SU-DHL-6 (cell line): ENCODE measurements around the gene TDRD6.

Experiments used
- EZH2phosphoT487 ChIP-seq: fragments of 200-600 bp; sonication (generic), shearing (Covaris generic); conservative IDR thresholded peaks from 2 replicates; pipeline ENCODE4 v1.6.1; 2018; ENCODE audit warnings: mild to moderate bottlenecking, antibody characterized with exemption, low read length, moderate library complexity, mixed read lengths
- TF ChIP-seq, protein P1 (sequence below): fragments of 200-600 bp; sonication (generic); IDR thresholded peaks from one replicate; pipeline ENCODE4 v1.5.1; 2017; ENCODE audit warnings: antibody characterized with exemption, mild to moderate bottlenecking, low read length, moderate library complexity; ENCODE audit not compliant: insufficient read depth, poor library complexity, severe bottlenecking

DNA sequence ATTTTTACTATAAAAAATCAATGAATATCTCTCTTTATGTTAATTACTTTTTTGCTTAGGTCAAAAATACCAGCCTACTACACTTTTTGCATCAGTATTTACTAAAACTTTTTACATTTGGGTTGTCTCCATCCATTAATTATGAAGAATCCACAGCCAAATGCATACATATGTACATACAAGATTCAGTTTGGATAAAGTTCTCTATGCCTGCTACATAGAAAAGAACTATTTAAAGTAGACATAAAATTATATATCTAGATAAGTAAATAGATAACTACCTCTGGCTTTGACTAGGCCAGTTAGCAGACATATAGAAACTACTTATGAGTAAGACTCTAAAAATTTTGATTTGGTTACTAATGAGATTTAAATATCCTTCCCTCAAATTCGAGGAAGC lies 12.3 kb downstream of the TDRD6 start:
- TF ChIP-seq, protein P1, sequence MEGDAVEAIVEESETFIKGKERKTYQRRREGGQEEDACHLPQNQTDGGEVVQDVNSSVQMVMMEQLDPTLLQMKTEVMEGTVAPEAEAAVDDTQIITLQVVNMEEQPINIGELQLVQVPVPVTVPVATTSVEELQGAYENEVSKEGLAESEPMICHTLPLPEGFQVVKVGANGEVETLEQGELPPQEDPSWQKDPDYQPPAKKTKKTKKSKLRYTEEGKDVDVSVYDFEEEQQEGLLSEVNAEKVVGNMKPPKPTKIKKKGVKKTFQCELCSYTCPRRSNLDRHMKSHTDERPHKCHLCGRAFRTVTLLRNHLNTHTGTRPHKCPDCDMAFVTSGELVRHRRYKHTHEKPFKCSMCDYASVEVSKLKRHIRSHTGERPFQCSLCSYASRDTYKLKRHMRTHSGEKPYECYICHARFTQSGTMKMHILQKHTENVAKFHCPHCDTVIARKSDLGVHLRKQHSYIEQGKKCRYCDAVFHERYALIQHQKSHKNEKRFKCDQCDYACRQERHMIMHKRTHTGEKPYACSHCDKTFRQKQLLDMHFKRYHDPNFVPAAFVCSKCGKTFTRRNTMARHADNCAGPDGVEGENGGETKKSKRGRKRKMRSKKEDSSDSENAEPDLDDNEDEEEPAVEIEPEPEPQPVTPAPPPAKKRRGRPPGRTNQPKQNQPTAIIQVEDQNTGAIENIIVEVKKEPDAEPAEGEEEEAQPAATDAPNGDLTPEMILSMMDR, result no peak
- TF ChIP-seq EZH2phosphoT487, result no peak
